GM23338 (cell line): Measurements from ENCODE around the gene SLC19A1. TPM values are rescaled to one million over a fixed set of nuclear protein-coding genes. Genes with fewer than 3 reads are reported as not detected.

ENCODE experiments used
- ATAC-seq: fragments of 200-7000 bp; cut with Tn5 transposase; 3 replicates; pipeline ENCODE4 v1.9.1; 2020
- DNase-seq: peaks from one replicate; pipeline ENCODE4 v3.0.0-alpha.2; 2015; ENCODE audit warnings: low spot score
- H2AFZ ChIP-seq: fragments of 200-600 bp; sonication (generic); 2 replicates; pipeline ENCODE4 v1.8.0; 2016; ENCODE audit warnings: antibody characterized with exemption, mild to moderate bottlenecking, moderate library complexity
- H3F3A ChIP-seq: fragments of 200-600 bp; sonication (generic); replicated peaks from 2 replicates; pipeline ENCODE4 v1.8.0; 2017; ENCODE audit warnings: antibody characterized with exemption, mixed run types, low read depth
- H3K27ac ChIP-seq: fragments of 200-600 bp; sonication (generic); 2 replicates; pipeline ENCODE4 v1.6.1; 2016; ENCODE audit warnings: low read depth
- H3K27me3 ChIP-seq: fragments of 200-600 bp; sonication (generic); 2 replicates; pipeline ENCODE4 v1.8.0; 2016; ENCODE audit warnings: mild to moderate bottlenecking, mixed run types, moderate library complexity; ENCODE audit not compliant: insufficient read depth
- H3K36me3 ChIP-seq: fragments of 200-600 bp; sonication (generic); 2 replicates; pipeline ENCODE4 v1.8.0; 2016; ENCODE audit warnings: mild to moderate bottlenecking; ENCODE audit not compliant: insufficient read depth
- H3K4me1 ChIP-seq: fragments of 200-600 bp; sonication (generic); 2 replicates; pipeline ENCODE4 v1.8.0; 2016; ENCODE audit warnings: mild to moderate bottlenecking, moderate library complexity; ENCODE audit not compliant: insufficient read depth
- H3K4me2 ChIP-seq: fragments of 200-600 bp; sonication (generic); 2 replicates; pipeline ENCODE4 v1.7.1; 2017; ENCODE audit warnings: mixed run types
- H3K4me3 ChIP-seq: fragments of 200-600 bp; sonication (generic); 2 replicates; pipeline ENCODE4 v1.6.1; 2016; ENCODE audit warnings: mixed run types
- H3K79me2 ChIP-seq: fragments of 200-600 bp; sonication (generic); replicated peaks from 2 replicates; pipeline ENCODE4 v1.8.0; 2017; ENCODE audit warnings: mild to moderate bottlenecking; ENCODE audit not compliant: insufficient read depth
- H3K9me2 ChIP-seq: fragments of 200-600 bp; sonication (generic); 2 replicates; pipeline ENCODE4 v1.8.0; 2017; ENCODE audit not compliant: insufficient read depth
- H4K20me1 ChIP-seq: fragments of 200-600 bp; sonication (generic); replicated peaks from 2 replicates; pipeline ENCODE4 v1.8.0; 2017; ENCODE audit warnings: mild to moderate bottlenecking; ENCODE audit not compliant: insufficient read depth
- H3K27ac Mint-ChIP-seq: 2 replicates; pipeline ENCODE4 v1.8.0; 2020; ENCODE audit warnings: inconsistent platforms, mild to moderate bottlenecking, moderate library complexity, mixed read lengths
- H3K27me3 Mint-ChIP-seq: 3 replicates; pipeline ENCODE4 v1.8.0; 2022; ENCODE audit warnings: low read depth, mild to moderate bottlenecking, moderate library complexity, mixed read lengths, inconsistent platforms; ENCODE audit not compliant: insufficient read depth, poor library complexity
- H3K36me3 Mint-ChIP-seq: 3 replicates; pipeline ENCODE4 v1.8.0; 2021; ENCODE audit warnings: low read depth, mild to moderate bottlenecking, inconsistent platforms, moderate library complexity, mixed read lengths
- H3K4me1 Mint-ChIP-seq: 3 replicates; pipeline ENCODE4 v1.8.0; 2020; ENCODE audit warnings: mild to moderate bottlenecking, inconsistent platforms, mixed read lengths
- H3K4me3 Mint-ChIP-seq: 3 replicates; pipeline ENCODE4 v1.8.0; 2021; ENCODE audit warnings: moderate library complexity, mild to moderate bottlenecking, inconsistent platforms, mixed read lengths
- H3K9me3 Mint-ChIP-seq: 3 replicates; pipeline ENCODE4 v1.8.0; 2020; ENCODE audit warnings: moderate library complexity, mild to moderate bottlenecking, inconsistent platforms, mixed read lengths
- ETS1 ChIP-seq: IDR thresholded peaks from 2 replicates; pipeline ENCODE4 v1.6.1; 2016; ENCODE audit warnings: antibody characterized with exemption
- EZH2 ChIP-seq: fragments of 200-600 bp; sonication (generic); IDR thresholded peaks from one replicate; pipeline ENCODE4 v1.8.0; 2017; ENCODE audit warnings: antibody characterized with exemption, mild to moderate bottlenecking, low read depth; ENCODE audit not compliant: unreplicated experiment
- EZH2phosphoT487 ChIP-seq: fragments of 200-600 bp; sonication (generic); IDR thresholded peaks from one replicate; pipeline ENCODE4 v1.8.1; 2018; ENCODE audit warnings: antibody characterized with exemption; ENCODE audit not compliant: unreplicated experiment
- NANOG ChIP-seq: IDR thresholded peaks from 2 replicates; pipeline ENCODE4 v1.6.1; 2016; ENCODE audit warnings: antibody characterized with exemption, borderline replicate concordance
- POLR2AphosphoS5 ChIP-seq: IDR thresholded peaks from 2 replicates; pipeline ENCODE4 v1.6.1; 2016; ENCODE audit warnings: antibody characterized with exemption, low read depth
- STAT1 ChIP-seq: IDR thresholded peaks from one replicate; pipeline ENCODE4 v1.6.1; 2016; ENCODE audit warnings: antibody characterized with exemption; ENCODE audit not compliant: unreplicated experiment
- ZNF114 ChIP-seq: fragments of 250-450 bp; sonication (Bioruptor Pico); IDR thresholded peaks from 2 replicates; pipeline ENCODE4 v1.5.0; 2020; ENCODE audit warnings: mild to moderate bottlenecking, moderate library complexity
- ZNF331 ChIP-seq: fragments of 250-450 bp; sonication (Bioruptor Pico); IDR thresholded peaks from 2 replicates; pipeline ENCODE4 v1.5.0; 2020; ENCODE audit warnings: low read depth, mild to moderate bottlenecking, moderate library complexity
- polyA plus RNA-seq: library from polyadenylated mRNA; unstranded; fragments of >200 nt; fragmentation: Nextera tagmentation; extraction: Ambion mirVana; gene quantifications from 2 replicates; pipeline ENCODE4 v1.2.1, GENCODE V29; 2016
- total RNA-seq: library from RNA; depleted of rRNA; stranded (reverse); fragments of >200 nt; shearing (Covaris generic); gene quantifications from 2 replicates; pipeline ENCODE4 v1.2.3, GENCODE V29; 2014
- TF ChIP-seq, protein P1 (sequence below): fragments of 250-450 bp; sonication (Bioruptor Pico); IDR thresholded peaks from 2 replicates; pipeline ENCODE4 v1.5.0; 2020; ENCODE audit warnings: mild to moderate bottlenecking, moderate library complexity

SLC19A1 gene
- total and polyA plus RNA-seq, 2 experiments from 2014 or later, result 31.2 to 33.0 TPM

DNA sequence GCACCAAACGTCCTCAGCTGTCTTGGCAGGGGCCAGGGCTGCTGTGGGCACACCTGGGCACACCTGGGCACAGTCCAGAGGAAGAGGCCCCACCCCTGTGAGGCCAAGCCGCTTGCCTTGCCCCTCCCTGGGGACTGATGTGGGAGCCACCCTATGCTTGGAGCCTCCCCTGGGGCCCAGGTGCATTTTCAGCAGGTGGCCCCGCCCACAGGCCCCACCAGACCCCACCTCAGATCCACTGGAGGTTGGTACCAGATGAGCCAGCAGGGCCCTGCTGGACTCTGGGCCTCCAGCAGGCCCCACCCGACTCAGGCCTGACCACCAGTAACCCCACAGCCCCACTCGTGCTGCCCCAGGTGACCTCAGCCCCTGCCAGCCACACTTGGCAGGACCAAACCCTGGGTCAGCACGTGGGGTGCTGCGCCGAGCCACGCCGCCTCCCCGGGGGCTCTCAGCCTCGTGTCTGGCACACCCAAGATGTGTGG is 8.8 kb downstream of the SLC19A1 start (continued):
- TF ChIP-seq, protein P1, sequence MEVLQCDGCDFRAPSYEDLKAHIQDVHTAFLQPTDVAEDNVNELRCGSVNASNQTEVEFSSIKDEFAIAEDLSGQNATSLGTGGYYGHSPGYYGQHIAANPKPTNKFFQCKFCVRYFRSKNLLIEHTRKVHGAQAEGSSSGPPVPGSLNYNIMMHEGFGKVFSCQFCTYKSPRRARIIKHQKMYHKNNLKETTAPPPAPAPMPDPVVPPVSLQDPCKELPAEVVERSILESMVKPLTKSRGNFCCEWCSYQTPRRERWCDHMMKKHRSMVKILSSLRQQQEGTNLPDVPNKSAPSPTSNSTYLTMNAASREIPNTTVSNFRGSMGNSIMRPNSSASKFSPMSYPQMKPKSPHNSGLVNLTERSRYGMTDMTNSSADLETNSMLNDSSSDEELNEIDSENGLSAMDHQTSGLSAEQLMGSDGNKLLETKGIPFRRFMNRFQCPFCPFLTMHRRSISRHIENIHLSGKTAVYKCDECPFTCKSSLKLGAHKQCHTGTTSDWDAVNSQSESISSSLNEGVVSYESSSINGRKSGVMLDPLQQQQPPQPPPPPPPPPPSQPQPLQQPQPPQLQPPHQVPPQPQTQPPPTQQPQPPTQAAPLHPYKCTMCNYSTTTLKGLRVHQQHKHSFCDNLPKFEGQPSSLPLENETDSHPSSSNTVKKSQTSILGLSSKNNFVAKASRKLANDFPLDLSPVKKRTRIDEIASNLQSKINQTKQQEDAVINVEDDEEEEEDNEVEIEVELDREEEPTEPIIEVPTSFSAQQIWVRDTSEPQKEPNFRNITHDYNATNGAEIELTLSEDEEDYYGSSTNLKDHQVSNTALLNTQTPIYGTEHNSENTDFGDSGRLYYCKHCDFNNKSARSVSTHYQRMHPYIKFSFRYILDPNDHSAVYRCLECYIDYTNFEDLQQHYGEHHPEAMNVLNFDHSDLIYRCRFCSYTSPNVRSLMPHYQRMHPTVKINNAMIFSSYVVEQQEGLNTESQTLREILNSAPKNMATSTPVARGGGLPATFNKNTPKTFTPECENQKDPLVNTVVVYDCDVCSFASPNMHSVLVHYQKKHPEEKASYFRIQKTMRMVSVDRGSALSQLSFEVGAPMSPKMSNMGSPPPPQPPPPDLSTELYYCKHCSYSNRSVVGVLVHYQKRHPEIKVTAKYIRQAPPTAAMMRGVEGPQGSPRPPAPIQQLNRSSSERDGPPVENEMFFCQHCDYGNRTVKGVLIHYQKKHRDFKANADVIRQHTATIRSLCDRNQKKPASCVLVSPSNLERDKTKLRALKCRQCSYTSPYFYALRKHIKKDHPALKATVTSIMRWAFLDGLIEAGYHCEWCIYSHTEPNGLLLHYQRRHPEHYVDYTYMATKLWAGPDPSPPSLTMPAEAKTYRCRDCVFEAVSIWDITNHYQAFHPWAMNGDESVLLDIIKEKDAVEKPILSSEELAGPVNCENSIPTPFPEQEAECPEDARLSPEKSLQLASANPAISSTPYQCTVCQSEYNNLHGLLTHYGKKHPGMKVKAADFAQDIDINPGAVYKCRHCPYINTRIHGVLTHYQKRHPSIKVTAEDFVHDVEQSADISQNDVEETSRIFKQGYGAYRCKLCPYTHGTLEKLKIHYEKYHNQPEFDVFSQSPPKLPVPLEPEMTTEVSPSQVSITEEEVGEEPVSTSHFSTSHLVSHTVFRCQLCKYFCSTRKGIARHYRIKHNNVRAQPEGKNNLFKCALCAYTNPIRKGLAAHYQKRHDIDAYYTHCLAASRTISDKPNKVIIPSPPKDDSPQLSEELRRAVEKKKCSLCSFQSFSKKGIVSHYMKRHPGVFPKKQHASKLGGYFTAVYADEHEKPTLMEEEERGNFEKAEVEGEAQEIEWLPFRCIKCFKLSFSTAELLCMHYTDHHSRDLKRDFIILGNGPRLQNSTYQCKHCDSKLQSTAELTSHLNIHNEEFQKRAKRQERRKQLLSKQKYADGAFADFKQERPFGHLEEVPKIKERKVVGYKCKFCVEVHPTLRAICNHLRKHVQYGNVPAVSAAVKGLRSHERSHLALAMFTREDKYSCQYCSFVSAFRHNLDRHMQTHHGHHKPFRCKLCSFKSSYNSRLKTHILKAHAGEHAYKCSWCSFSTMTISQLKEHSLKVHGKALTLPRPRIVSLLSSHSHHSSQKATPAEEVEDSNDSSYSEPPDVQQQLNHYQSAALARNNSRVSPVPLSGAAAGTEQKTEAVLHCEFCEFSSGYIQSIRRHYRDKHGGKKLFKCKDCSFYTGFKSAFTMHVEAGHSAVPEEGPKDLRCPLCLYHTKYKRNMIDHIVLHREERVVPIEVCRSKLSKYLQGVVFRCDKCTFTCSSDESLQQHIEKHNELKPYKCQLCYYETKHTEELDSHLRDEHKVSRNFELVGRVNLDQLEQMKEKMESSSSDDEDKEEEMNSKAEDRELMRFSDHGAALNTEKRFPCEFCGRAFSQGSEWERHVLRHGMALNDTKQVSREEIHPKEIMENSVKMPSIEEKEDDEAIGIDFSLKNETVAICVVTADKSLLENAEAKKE, result no peak
- TF ChIP-seq ETS1 (no peak), NANOG (no peak), STAT1 (no peak), ZNF331 (CRISPR knock-in tag) (no peak), ZNF114 (CRISPR knock-in tag) (no peak), EZH2 (no peak)

DNA sequence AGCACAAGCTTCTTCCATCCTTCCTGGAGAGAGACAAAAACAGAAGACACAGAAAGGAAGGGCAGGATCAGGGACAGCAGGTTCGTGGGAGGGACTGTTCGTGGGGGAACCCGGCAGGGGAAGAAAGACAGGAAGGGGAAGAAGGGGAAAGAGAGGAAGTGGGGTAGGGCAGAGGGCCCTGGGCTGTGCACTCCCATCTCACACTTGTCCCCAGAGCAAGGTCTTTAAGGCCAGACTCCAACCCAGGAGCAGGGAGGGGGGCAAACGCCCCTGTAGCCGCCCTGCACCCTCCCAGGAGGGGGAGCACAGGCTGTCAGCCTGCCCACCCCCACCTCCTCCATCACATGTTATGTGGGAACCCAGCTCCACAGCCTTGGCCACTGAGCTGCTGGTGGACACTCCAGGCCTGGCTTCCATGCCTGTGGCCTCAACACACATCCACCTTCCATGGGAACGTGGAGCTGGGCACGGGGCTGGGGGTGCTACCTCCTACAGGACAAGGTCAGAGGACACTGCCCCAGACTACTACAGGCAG is 9.3 kb downstream of the SLC19A1 start:
- Histone ChIP-seq H2AFZ (no peak overlapping the region), H4K20me1 (peaks cover 5% of the 10 kb centered on the region; the same call in 1 of the 2 replicates), H3K27me3 (no peaks in the 10 kb centered on the region), H3K36me3 (no peaks in the 10 kb centered on the region), H3K4me1 (no peaks in the 10 kb centered on the region), H3K4me3 (no peak overlapping the region), H3K27ac (no peak overlapping the region), H3K4me2 (no peak overlapping the region), H3K79me2 (peaks cover under 1% of the 10 kb centered on the region; the same call in 1 of the 2 replicates), H3F3A (0 out of 2 replicates have a peak, but pooled peaks cover 2% of the 10 kb centered on the region), H3K9me2 (no peaks in the 10 kb centered on the region)
- H3K4me3 Mint-ChIP-seq, result no peak overlapping the region
- no peaks in the 10 kb centered on the region for H3K4me1 Mint-ChIP-seq
- H3K27ac Mint-ChIP-seq, result no peak overlapping the region
- peaks cover 21% of the 10 kb centered on the region for H3K36me3 Mint-ChIP-seq
- peaks cover 10% of the 10 kb centered on the region for H3K27me3 Mint-ChIP-seq
- no peaks in the 10 kb centered on the region; the same call in 2 of the 3 replicates for H3K9me3 Mint-ChIP-seq
- ATAC-seq (no peak), DNase-seq (no peak)
- TF ChIP-seq EZH2, result no peak
- no peak for TF ChIP-seq POLR2AphosphoS5
- no peak for TF ChIP-seq STAT1
- TF ChIP-seq NANOG, result no peak
- no peak for TF ChIP-seq EZH2phosphoT487
